CD4-positive, CD25-positive, alpha-beta regulatory T cell (primary cell): ENCODE data around the gene PDE4D. TPM values are rescaled to one million over a fixed set of nuclear protein-coding genes. Genes with fewer than 3 reads are reported as not detected.

ENCODE experiments used
- ATAC-seq, 2 donors: fragments of 150-1000 bp; cut with Tn5 transposase; one replicate each; pipeline ENCODE4 v1.10.0; 2021; ENCODE audit warnings: low read depth in 2 of 2, moderate number of reproducible peaks in 2 of 2, moderate library complexity in 1 of 2
- DNase-seq, 3 donors: peaks; one replicate each; pipeline versions ENCODE4 v3.0.0 to v3.0.0-alpha.2; 2012 to 2022; ENCODE audit warnings: mixed read lengths in 1 of 3
- H3K27ac ChIP-seq: one replicate; pipeline ENCODE4 v1.7.0; 2013; ENCODE audit warnings: mild to moderate bottlenecking, low read length; ENCODE audit not compliant: insufficient read depth, poor library complexity, severe bottlenecking
- H3K27me3 ChIP-seq: one replicate; pipeline ENCODE4 v1.7.0; 2013; ENCODE audit warnings: low read length; ENCODE audit not compliant: control insufficient read depth, insufficient read depth
- H3K36me3 ChIP-seq: one replicate; pipeline ENCODE4 v1.7.0; 2013; ENCODE audit warnings: mild to moderate bottlenecking, low read length, moderate library complexity; ENCODE audit not compliant: control insufficient read depth, insufficient read depth
- H3K4me1 ChIP-seq: 2 replicates; pipeline ENCODE4 v1.7.0; 2013; ENCODE audit warnings: mild to moderate bottlenecking, low read length; ENCODE audit not compliant: insufficient read depth, control insufficient read depth, poor library complexity, severe bottlenecking
- H3K4me3 ChIP-seq: one replicate; pipeline ENCODE4 v1.7.0; 2013; ENCODE audit warnings: low read depth, mild to moderate bottlenecking, low read length, moderate library complexity
- H3K9me3 ChIP-seq, 2 experiments: 1 replicate in 1 of 2; 2 replicates in 1 of 2; pipeline ENCODE4 v1.7.0; 2013; ENCODE audit warnings: low read length in 2 of 2, mild to moderate bottlenecking in 1 of 2, moderate library complexity in 1 of 2; ENCODE audit not compliant: control insufficient read depth in 2 of 2
- H3K27ac Mint-ChIP-seq, 3 donors: one replicate each; pipeline ENCODE4 v1.8.0; 2020 to 2022; ENCODE audit warnings: mild to moderate bottlenecking in 3 of 3, mixed read lengths in 3 of 3, moderate library complexity in 2 of 3
- H3K27me3 Mint-ChIP-seq: one replicate; pipeline ENCODE4 v1.8.0; 2022; ENCODE audit warnings: mild to moderate bottlenecking, mixed read lengths
- H3K36me3 Mint-ChIP-seq: one replicate; pipeline ENCODE4 v1.8.0; 2020; ENCODE audit warnings: mixed read lengths
- H3K4me1 Mint-ChIP-seq, 4 donors: one replicate each; pipeline ENCODE4 v1.8.0; 2020 to 2022; ENCODE audit warnings: mixed read lengths in 4 of 4, mild to moderate bottlenecking in 1 of 4
- H3K4me3 Mint-ChIP-seq, 4 donors: one replicate each; pipeline ENCODE4 v1.8.0; 2020 to 2022; ENCODE audit warnings: mild to moderate bottlenecking in 4 of 4, mixed read lengths in 4 of 4, moderate library complexity in 3 of 4
- H3K9me3 Mint-ChIP-seq, 7 donors: one replicate each; pipeline ENCODE4 v1.8.0; 2020 to 2022; ENCODE audit warnings: mixed read lengths in 7 of 7, mild to moderate bottlenecking in 3 of 7, moderate library complexity in 2 of 7
- polyA plus RNA-seq, 4 donors: library from polyadenylated mRNA; unstranded; fragments of 300-500 nt; fragmentation: Illumina TruSeq; gene quantifications; one replicate each; pipeline ENCODE4 v1.2.3, GENCODE V29; 2021
- total RNA-seq: library from RNA; stranded (reverse); gene quantifications from one replicate; pipeline ENCODE4 v1.2.3, GENCODE V29; 2022

Gene PDE4D
- total and polyA plus RNA-seq, 5 donors from 2014 or later = 2.1 to 39.9 (median 4.8) TPM

GRCh38 chr5:59856358-59856757, 37.2 kb downstream of the PDE4D start:
- Histone ChIP-seq H3K27me3 (no peaks in the 10 kb centered on the region), H3K4me3 (no peak overlapping the region), H3K9me3 (no peaks in the 10 kb centered on the region), H3K4me1 (no peaks in the 10 kb centered on the region), H3K36me3 (no peaks in the 10 kb centered on the region), H3K27ac (no peak overlapping the region)
- no peak overlapping the region for H3K27ac Mint-ChIP-seq
- H3K4me1 Mint-ChIP-seq = no peaks in the 10 kb centered on the region
- no peak for ATAC-seq
- no peak overlapping the region for H3K4me3 Mint-ChIP-seq
- H3K9me3 Mint-ChIP-seq = peaks cover 0 to 2% (median 0%) of the 10 kb centered on the region in 7 donors
- DNase-seq = no peak
- no peaks in the 10 kb centered on the region for H3K27me3 Mint-ChIP-seq
- no peaks in the 10 kb centered on the region for H3K36me3 Mint-ChIP-seq

- H3K9me3 ChIP-seq = no peaks in the 10 kb centered on the region
- DNase-seq (no peak), ATAC-seq (no peak)
- no peak overlapping the region for H3K27ac Mint-ChIP-seq
- no peak overlapping the region for H3K4me3 Mint-ChIP-seq
- peaks cover 1% of the 10 kb centered on the region for H3K27me3 Mint-ChIP-seq
- H3K27me3 ChIP-seq = no peaks in the 10 kb centered on the region
- H3K27ac ChIP-seq = no peak overlapping the region
- no peaks in the 10 kb centered on the region for H3K4me1 ChIP-seq
- no peaks in the 10 kb centered on the region for H3K36me3 ChIP-seq
- H3K4me3 ChIP-seq = no peak overlapping the region
- H3K36me3 Mint-ChIP-seq = no peaks in the 10 kb centered on the region
- H3K4me1 Mint-ChIP-seq = no peaks in the 10 kb centered on the region
- peaks cover 0 to 2% (median 0%) of the 10 kb centered on the region in 7 donors for H3K9me3 Mint-ChIP-seq
Measured at GRCh38 chr5:59850766-59851165, 42.8 kb downstream of the PDE4D start.

GRCh38 chr5:59847586-59847985, 45.9 kb downstream of the PDE4D start:
- H3K4me3 Mint-ChIP-seq = no peak overlapping the region
- no peaks in the 10 kb centered on the region for H3K9me3 ChIP-seq
- H3K36me3 ChIP-seq = no peaks in the 10 kb centered on the region
- no peak for ATAC-seq
- H3K27ac ChIP-seq = no peak overlapping the region
- no peak overlapping the region for H3K4me3 ChIP-seq
- H3K27me3 Mint-ChIP-seq = peaks cover 7% of the 10 kb centered on the region
- H3K27me3 ChIP-seq = no peaks in the 10 kb centered on the region
- no peak overlapping the region for H3K27ac Mint-ChIP-seq
- no peaks in the 10 kb centered on the region for H3K4me1 ChIP-seq
- DNase-seq = no peak
- H3K36me3 Mint-ChIP-seq = no peaks in the 10 kb centered on the region
- no peaks in the 10 kb centered on the region for H3K4me1 Mint-ChIP-seq
- peaks cover 0 to 2% (median 0%) of the 10 kb centered on the region in 7 donors for H3K9me3 Mint-ChIP-seq

- H3K9me3 ChIP-seq = no peaks in the 10 kb centered on the region
- no peaks in the 10 kb centered on the region for H3K4me1 ChIP-seq
- H3K27me3 Mint-ChIP-seq = peaks cover 7% of the 10 kb centered on the region
- H3K27me3 ChIP-seq = no peaks in the 10 kb centered on the region
- no peak overlapping the region for H3K27ac ChIP-seq
- no peak for ATAC-seq
- H3K27ac Mint-ChIP-seq = no peak overlapping the region
- H3K4me1 Mint-ChIP-seq = no peaks in the 10 kb centered on the region
- H3K36me3 Mint-ChIP-seq = no peaks in the 10 kb centered on the region
- no peaks in the 10 kb centered on the region for H3K36me3 ChIP-seq
- peaks cover 0 to 2% (median 0%) of the 10 kb centered on the region in 7 donors for H3K9me3 Mint-ChIP-seq
- no peak overlapping the region for H3K4me3 ChIP-seq
- no peak for DNase-seq
- no peak overlapping the region for H3K4me3 Mint-ChIP-seq
Measured at GRCh38 chr5:59845730-59846129, 47.8 kb downstream of the PDE4D start.

- Histone ChIP-seq H3K36me3 (no peaks in the 10 kb centered on the region), H3K4me1 (no peaks in the 10 kb centered on the region), H3K27ac (no peak overlapping the region), H3K27me3 (no peaks in the 10 kb centered on the region), H3K9me3 (no peaks in the 10 kb centered on the region), H3K4me3 (no peak overlapping the region)
- Mint-ChIP-seq H3K27ac (no peak overlapping the region), H3K36me3 (no peaks in the 10 kb centered on the region), H3K27me3 (peaks cover 7% of the 10 kb centered on the region), H3K4me1 (no peaks in the 10 kb centered on the region), H3K9me3 (peaks cover 0 to 2% (median 0%) of the 10 kb centered on the region in 7 donors), H3K4me3 (no peak overlapping the region)
- DNase-seq (no peak), ATAC-seq (no peak)
Measured at GRCh38 chr5:59843511-59844213, 49.9 kb downstream of the PDE4D start.

- Histone ChIP-seq H3K4me3 (no peak overlapping the region), H3K27me3 (no peaks in the 10 kb centered on the region), H3K9me3 (no peaks in the 10 kb centered on the region), H3K4me1 (no peaks in the 10 kb centered on the region), H3K36me3 (no peaks in the 10 kb centered on the region), H3K27ac (no peak overlapping the region)
- Mint-ChIP-seq H3K27me3 (peaks cover 7% of the 10 kb centered on the region), H3K4me3 (no peak overlapping the region), H3K36me3 (no peaks in the 10 kb centered on the region), H3K9me3 (peaks cover 0 to 2% (median 0%) of the 10 kb centered on the region in 7 donors), H3K4me1 (no peaks in the 10 kb centered on the region), H3K27ac (no peak overlapping the region)
- DNase-seq (no peak), ATAC-seq (no peak)
Measured at GRCh38 chr5:59842999-59843398, 50.5 kb downstream of the PDE4D start.

GRCh38 chr5:59840200-59840601, 53.3 kb downstream of the PDE4D start:
- H3K4me1 Mint-ChIP-seq = no peaks in the 10 kb centered on the region
- no peaks in the 10 kb centered on the region for H3K36me3 Mint-ChIP-seq
- Histone ChIP-seq H3K4me1 (no peaks in the 10 kb centered on the region), H3K36me3 (no peaks in the 10 kb centered on the region), H3K9me3 (no peaks in the 10 kb centered on the region), H3K27me3 (no peaks in the 10 kb centered on the region), H3K27ac (no peak overlapping the region), H3K4me3 (no peak overlapping the region)
- ATAC-seq (no peak), DNase-seq (no peak)
- no peak overlapping the region for H3K27ac Mint-ChIP-seq
- peaks cover 0 to 2% (median 0%) of the 10 kb centered on the region in 7 donors for H3K9me3 Mint-ChIP-seq
- no peak overlapping the region for H3K4me3 Mint-ChIP-seq
- H3K27me3 Mint-ChIP-seq = peaks cover under 1% of the 10 kb centered on the region

GRCh38 chr5:59838989-59839388, 54.5 kb downstream of the PDE4D start:
- ATAC-seq (no peak), DNase-seq (no peak)
- Mint-ChIP-seq H3K27ac (no peak overlapping the region), H3K27me3 (no peaks in the 10 kb centered on the region), H3K36me3 (no peaks in the 10 kb centered on the region), H3K9me3 (peaks cover 0 to 2% (median 0%) of the 10 kb centered on the region in 7 donors), H3K4me3 (no peak overlapping the region), H3K4me1 (no peaks in the 10 kb centered on the region)
- no peak overlapping the region for H3K27ac ChIP-seq
- no peaks in the 10 kb centered on the region for H3K27me3 ChIP-seq
- no peaks in the 10 kb centered on the region for H3K4me1 ChIP-seq
- H3K9me3 ChIP-seq = no peaks in the 10 kb centered on the region
- no peaks in the 10 kb centered on the region for H3K36me3 ChIP-seq
- no peak overlapping the region for H3K4me3 ChIP-seq
